OCI-LY1 (cell line): Measurements from ENCODE around the gene TAGLN.

Source experiments
- H2AFZ ChIP-seq: fragments of 200-600 bp; sonication (generic), shearing (Covaris generic); 2 replicates; pipeline ENCODE4 v1.6.0; 2014; ENCODE audit warnings: antibody characterized with exemption, mild to moderate bottlenecking, low read length
- H3F3A ChIP-seq: fragments of 200-600 bp; sonication (generic), shearing (Covaris generic); 2 replicates; pipeline ENCODE4 v1.6.0; 2014; ENCODE audit warnings: mild to moderate bottlenecking, antibody characterized with exemption, low read length, moderate library complexity; ENCODE audit not compliant: insufficient read depth
- H3K27ac ChIP-seq: fragments of 200-600 bp; sonication (generic); 2 replicates; pipeline ENCODE4 v1.5.1; 2014; ENCODE audit warnings: low read length, mixed run types, mild to moderate bottlenecking, low read depth; ENCODE audit not compliant: poor library complexity, severe bottlenecking
- H3K27me3 ChIP-seq: fragments of 200-600 bp; sonication (generic); 2 replicates; pipeline ENCODE4 v1.6.0; 2014; ENCODE audit warnings: antibody characterized with exemption, mild to moderate bottlenecking, low read length, moderate library complexity; ENCODE audit not compliant: insufficient read depth
- H3K36me3 ChIP-seq: fragments of 200-600 bp; sonication (generic); 2 replicates; pipeline ENCODE4 v1.6.1; 2014; ENCODE audit warnings: mild to moderate bottlenecking, antibody characterized with exemption, low read length, moderate library complexity, mixed read lengths; ENCODE audit not compliant: insufficient read depth
- H3K4me1 ChIP-seq: fragments of 200-600 bp; sonication (generic); 2 replicates; pipeline ENCODE4 v1.5.1; 2014; ENCODE audit warnings: mild to moderate bottlenecking, low read length, moderate library complexity; ENCODE audit not compliant: insufficient read depth, severe bottlenecking
- H3K4me2 ChIP-seq: fragments of 200-600 bp; sonication (generic), shearing (Covaris generic); 2 replicates; pipeline ENCODE4 v1.6.1; 2014; ENCODE audit warnings: low read length
- H3K4me3 ChIP-seq: fragments of 200-600 bp; sonication (generic); 2 replicates; pipeline ENCODE4 v1.5.1; 2014; ENCODE audit warnings: low read length, low read depth, mild to moderate bottlenecking, mixed read lengths; ENCODE audit not compliant: poor library complexity, severe bottlenecking
- H3K79me2 ChIP-seq: fragments of 200-600 bp; shearing (Covaris generic); 2 replicates; pipeline ENCODE4 v1.6.1; 2016; ENCODE audit warnings: mixed run types, low read length, mixed read lengths; ENCODE audit not compliant: insufficient read depth
- H3K9ac ChIP-seq: fragments of 200-600 bp; sonication (generic), shearing (Covaris generic); 2 replicates; pipeline ENCODE4 v1.6.1; 2014; ENCODE audit warnings: mild to moderate bottlenecking, low read length, mixed read lengths
- H3K9me2 ChIP-seq: fragments of 200-600 bp; sonication (generic), shearing (Covaris generic); 2 replicates; pipeline ENCODE4 v1.6.1; 2014; ENCODE audit warnings: low read depth, mild to moderate bottlenecking, low read length, mixed read lengths
- H3K9me3 ChIP-seq: fragments of 200-600 bp; shearing (Covaris generic); 2 replicates; pipeline ENCODE4 v1.6.1; 2014; ENCODE audit warnings: low read length, mixed read lengths
- H4K20me1 ChIP-seq: fragments of 200-600 bp; sonication (generic), shearing (Covaris generic); 2 replicates; pipeline ENCODE4 v1.6.0; 2016; ENCODE audit warnings: mild to moderate bottlenecking, low read length; ENCODE audit not compliant: insufficient read depth
- EZH2 ChIP-seq: fragments of 200-600 bp; sonication (generic), shearing (Covaris generic); IDR thresholded peaks from 2 replicates; pipeline ENCODE4 v1.8.0; 2017; ENCODE audit warnings: borderline replicate concordance, mixed run types, mild to moderate bottlenecking, antibody characterized with exemption, low read length, moderate library complexity, mixed read lengths
- TF ChIP-seq, protein P1 (sequence below): fragments of 200-600 bp; sonication (generic), shearing (Covaris generic); IDR thresholded peaks from 2 replicates; pipeline ENCODE4 v1.5.1; 2017; ENCODE audit warnings: mild to moderate bottlenecking, antibody characterized with exemption, low read length, moderate library complexity, mixed read lengths

The TAGLN gene

DNA sequence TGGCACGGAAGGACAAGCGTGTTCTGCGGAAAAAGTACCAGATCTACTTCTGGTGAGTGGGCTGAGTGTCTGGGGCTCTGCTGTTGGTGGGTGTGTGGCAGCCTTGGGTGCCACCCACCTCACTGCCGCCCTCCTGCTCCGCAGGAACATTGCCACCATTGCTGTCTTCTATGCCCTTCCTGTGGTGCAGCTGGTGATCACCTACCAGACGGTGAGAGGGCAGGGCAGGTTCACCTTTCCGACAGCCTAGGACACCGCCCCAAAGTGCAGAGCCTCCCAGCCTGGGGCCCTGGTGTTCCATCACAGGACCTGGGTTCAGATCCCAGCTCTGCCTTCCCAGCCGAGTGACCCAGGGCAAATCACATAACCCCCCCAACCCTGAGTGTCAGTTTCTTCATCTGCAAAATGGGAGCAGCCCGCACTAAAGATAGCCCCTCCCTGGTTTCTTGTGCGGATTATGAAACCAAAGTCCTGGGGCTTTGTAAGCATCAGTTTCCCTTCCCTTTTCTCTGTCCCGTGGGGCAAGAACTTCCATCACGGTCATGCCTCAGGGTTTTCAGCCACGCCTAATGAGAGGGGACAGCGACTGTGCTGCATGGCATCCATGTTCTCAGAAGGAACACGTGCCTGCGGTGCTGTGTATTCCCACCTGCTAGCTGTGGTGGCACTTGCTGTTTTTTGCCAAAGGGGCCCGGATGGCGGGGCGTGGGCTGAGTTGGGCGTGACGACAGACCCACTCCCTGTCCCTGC is 9.8 kb upstream of the TAGLN start:
- Histone ChIP-seq H3K9me3 (no peaks in the 10 kb centered on the region), H3K4me1 (peaks cover 13% of the 10 kb centered on the region), H3K9me2 (no peaks in the 10 kb centered on the region), H3K4me2 (peak overlapping the region; percentile 23; the same call in 1 of the 2 replicates), H3K4me3 (no peak overlapping the region), H3K79me2 (no peaks in the 10 kb centered on the region), H2AFZ (no peak overlapping the region), H3K9ac (peak overlapping the region; percentile 27; the same call in 1 of the 2 replicates), H3K27me3 (no peaks in the 10 kb centered on the region), H3K27ac (peak overlapping the region; percentile 55), H3F3A (no peaks in the 10 kb centered on the region), H4K20me1 (no peaks in the 10 kb centered on the region), H3K36me3 (peaks cover 16% of the 10 kb centered on the region; the same call in 1 of the 2 replicates)
- TF ChIP-seq, protein P1, sequence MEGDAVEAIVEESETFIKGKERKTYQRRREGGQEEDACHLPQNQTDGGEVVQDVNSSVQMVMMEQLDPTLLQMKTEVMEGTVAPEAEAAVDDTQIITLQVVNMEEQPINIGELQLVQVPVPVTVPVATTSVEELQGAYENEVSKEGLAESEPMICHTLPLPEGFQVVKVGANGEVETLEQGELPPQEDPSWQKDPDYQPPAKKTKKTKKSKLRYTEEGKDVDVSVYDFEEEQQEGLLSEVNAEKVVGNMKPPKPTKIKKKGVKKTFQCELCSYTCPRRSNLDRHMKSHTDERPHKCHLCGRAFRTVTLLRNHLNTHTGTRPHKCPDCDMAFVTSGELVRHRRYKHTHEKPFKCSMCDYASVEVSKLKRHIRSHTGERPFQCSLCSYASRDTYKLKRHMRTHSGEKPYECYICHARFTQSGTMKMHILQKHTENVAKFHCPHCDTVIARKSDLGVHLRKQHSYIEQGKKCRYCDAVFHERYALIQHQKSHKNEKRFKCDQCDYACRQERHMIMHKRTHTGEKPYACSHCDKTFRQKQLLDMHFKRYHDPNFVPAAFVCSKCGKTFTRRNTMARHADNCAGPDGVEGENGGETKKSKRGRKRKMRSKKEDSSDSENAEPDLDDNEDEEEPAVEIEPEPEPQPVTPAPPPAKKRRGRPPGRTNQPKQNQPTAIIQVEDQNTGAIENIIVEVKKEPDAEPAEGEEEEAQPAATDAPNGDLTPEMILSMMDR: no peak
- no peak for TF ChIP-seq EZH2

DNA sequence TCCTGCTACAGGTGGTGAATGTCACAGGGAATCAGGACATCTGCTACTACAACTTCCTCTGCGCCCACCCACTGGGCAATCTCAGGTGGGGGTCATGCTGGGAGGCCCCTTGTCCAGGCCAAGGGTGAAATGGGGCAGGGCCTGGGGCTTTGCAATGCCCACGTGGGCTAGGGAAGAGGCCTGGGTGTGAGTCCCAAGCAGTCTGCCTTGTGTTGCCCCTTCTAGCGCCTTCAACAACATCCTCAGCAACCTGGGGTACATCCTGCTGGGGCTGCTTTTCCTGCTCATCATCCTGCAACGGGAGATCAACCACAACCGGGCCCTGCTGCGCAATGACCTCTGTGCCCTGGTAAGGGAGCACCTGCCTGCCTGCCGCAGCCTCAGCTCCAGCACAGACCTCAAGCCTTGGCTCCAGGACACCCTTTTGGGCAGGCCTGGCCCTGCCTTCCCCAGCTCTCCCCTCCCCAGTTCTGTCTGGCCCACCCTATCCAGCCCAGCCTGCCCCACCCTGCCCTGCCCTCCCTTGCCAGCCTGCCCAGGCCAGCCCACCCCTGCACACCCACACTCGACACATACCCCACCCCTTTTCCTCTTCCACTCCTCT is 9.1 kb upstream of the TAGLN start:
- Histone ChIP-seq H3K36me3 (peaks cover 16% of the 10 kb centered on the region; the same call in 1 of the 2 replicates), H4K20me1 (no peaks in the 10 kb centered on the region), H3K9me2 (no peaks in the 10 kb centered on the region), H3K27ac (peak overlapping the region; percentile 55), H3K4me1 (peaks cover 13% of the 10 kb centered on the region), H3K9ac (peak overlapping the region; percentile 27; the same call in 1 of the 2 replicates), H3K4me2 (peak overlapping the region; percentile 23; the same call in 1 of the 2 replicates), H2AFZ (no peak overlapping the region), H3K79me2 (no peaks in the 10 kb centered on the region), H3K4me3 (no peak overlapping the region), H3F3A (no peaks in the 10 kb centered on the region), H3K9me3 (no peaks in the 10 kb centered on the region), H3K27me3 (no peaks in the 10 kb centered on the region)
- TF ChIP-seq, protein P1: no peak
- TF ChIP-seq EZH2: no peak

DNA sequence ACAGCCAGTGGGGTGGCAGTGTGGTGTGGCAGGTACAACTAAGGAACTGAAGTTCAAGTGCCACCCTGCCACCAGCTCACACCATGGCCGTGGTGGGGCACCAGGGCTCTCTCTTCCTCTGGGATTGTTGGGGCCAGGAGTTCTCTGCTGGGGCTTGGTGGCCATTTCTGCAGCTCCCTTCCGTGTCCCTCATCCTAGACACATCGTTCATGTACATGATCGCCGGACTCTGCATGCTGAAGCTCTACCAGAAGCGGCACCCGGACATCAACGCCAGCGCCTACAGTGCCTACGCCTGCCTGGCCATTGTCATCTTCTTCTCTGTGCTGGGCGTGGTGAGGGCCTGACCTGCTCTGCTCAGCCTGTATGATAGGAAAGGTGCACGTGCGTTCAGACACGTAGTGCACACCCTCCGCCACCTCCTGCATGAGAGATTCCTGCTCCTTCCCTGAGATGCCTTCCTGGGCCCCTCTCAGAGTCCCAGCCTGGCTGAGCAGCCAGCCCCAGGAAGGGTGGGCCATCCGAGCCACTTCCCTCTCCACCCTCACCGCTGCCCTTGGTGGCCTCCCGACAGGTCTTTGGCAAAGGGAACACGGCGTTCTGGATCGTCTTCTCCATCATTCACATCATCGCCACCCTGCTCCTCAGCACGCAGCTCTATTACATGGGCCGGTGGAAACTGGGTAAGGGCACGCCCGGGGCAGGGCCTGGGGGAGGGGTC is 7.3 kb upstream of the TAGLN start:
- no peaks in the 10 kb centered on the region for H3K79me2 ChIP-seq
- no peak overlapping the region for H3K4me2 ChIP-seq
- no peak overlapping the region for H3K4me3 ChIP-seq
- H3K27ac ChIP-seq: no peak overlapping the region
- no peaks in the 10 kb centered on the region for H3K9me3 ChIP-seq
- no peaks in the 10 kb centered on the region for H3F3A ChIP-seq
- peaks cover 13% of the 10 kb centered on the region for H3K4me1 ChIP-seq
- no peak overlapping the region for H2AFZ ChIP-seq
- no peaks in the 10 kb centered on the region for H3K9me2 ChIP-seq
- H4K20me1 ChIP-seq: no peaks in the 10 kb centered on the region
- H3K27me3 ChIP-seq: no peaks in the 10 kb centered on the region
- no peak for TF ChIP-seq EZH2
- TF ChIP-seq, protein P1: no peak
- peaks cover 16% of the 10 kb centered on the region; the same call in 1 of the 2 replicates for H3K36me3 ChIP-seq
- no peak overlapping the region for H3K9ac ChIP-seq
